Pancreas (tissue), 10 donors: ENCODE data around the gene KRTAP10-12. TPM values are rescaled to one million over a fixed set of nuclear protein-coding genes. Genes with fewer than 3 reads are reported as not detected.
A peak's percentile ranks its signal among the peaks of the same experiment; 100 is the strongest.

Experiments used
- ATAC-seq, 4 donors: fragments of 200-7000 bp; cut with Tn5 transposase; one replicate each; pipeline versions ENCODE4 v1.8.0 to v1.9.1; 2020; ENCODE audit warnings: mild to moderate bottlenecking in 4 of 4, moderate library complexity in 4 of 4
- DNase-seq, 6 donors: peaks; one replicate each; pipeline ENCODE4 v3.0.0-alpha.2; 2020
- FAIRE-seq: peaks from 2 replicates; lab custom pipeline; 2012; peaks lifted over from hg19 to GRCh38; lab: Jason Lieb, UNC
- H3K27ac ChIP-seq, 4 donors: fragments of 200-600 bp; sonication (generic); 1 replicate in 3 of 4; 2 replicates in 1 of 4; pipeline versions ENCODE4 v1.5.0 to v1.8.0; 2020
- H3K27me3 ChIP-seq, 4 donors: fragments of 200-600 bp; one replicate each; pipeline ENCODE4 v1.8.0; 2021
- H3K36me3 ChIP-seq, 3 donors: fragments of 200-600 bp; sonication (generic) in 1 of 3; one replicate each; pipeline versions ENCODE4 v1.5.0 to v1.8.0; 2020 to 2021
- H3K4me1 ChIP-seq, 3 donors: fragments of 200-600 bp; one replicate each; pipeline ENCODE4 v1.8.0; 2021
- H3K4me3 ChIP-seq, 4 donors: fragments of 200-600 bp; sonication (generic) in 2 of 4; one replicate each; pipeline versions ENCODE4 v1.5.0 to v1.8.0; 2020 to 2021
- H3K9me3 ChIP-seq, 4 donors: fragments of 200-600 bp; one replicate each; pipeline ENCODE4 v1.8.0; 2021
- WGBS, 2 donors: extraction: QIAGEN DNeasy Blood & Tissue Kit; methylation state at CpG; one replicate each; pipeline ENCODE4 v1.1.7; 2013; 5-methylcytosine and 5-hydroxymethylcytosine counted together
- intact Hi-C, 3 donors: fragments of 100-400 bp; cut with DNase I; formaldehyde crosslinking; loops; one replicate each; pipeline versions ENCODE4 v1.11.1 to v1.14.2; 2022
- polyA plus RNA-seq, 2 donors: library from polyadenylated mRNA; stranded (reverse); fragments of 200-250 nt; gene quantifications; one replicate each; pipeline ENCODE4 v1.2.3, GENCODE V29; 2013
- total RNA-seq, 6 donors: library from RNA; stranded (reverse); fragmentation: NEBNext Ultra II Directional in 4 of 6; extraction: Animal tissue kit (Norgen Biotek cat#: 25700) in 4 of 6; gene quantifications; one replicate each; pipeline versions ENCODE4 v1.2.1 to v1.2.4, GENCODE V29; 2021 to 2023
- TF ChIP-seq, protein P1 (sequence below), 4 donors: fragments of 200-600 bp; sonication (generic) in 3 of 4; IDR thresholded peaks; one replicate each; pipeline versions ENCODE4 v1.5.0 to v1.8.0; 2021; ENCODE audit warnings: antibody characterized with exemption in 4 of 4
- donor health status: healthy with polysubstance abuse.
- donor health status: DM: no; HTN: no; CAD: no; lungs with moderate emphysema.
- donor health status: DM: no; HTN: no; CAD: no.
- donor health status: control.
- donor health status: control.
- donor health status: Bipolar disorder and iron deficiency.
- donor health status: DM: yes; HTN: yes; CAD: no.
- donor health status: DM: no; HTN: no; CAD: no.
- donor health status: DM: no; HTN: no; CAD: no.
- donor health status: DM: yes; HTN: yes; CAD: no.

KRTAP10-12 gene
- total and polyA plus RNA-seq, 8 donors = not detected

DNA sequence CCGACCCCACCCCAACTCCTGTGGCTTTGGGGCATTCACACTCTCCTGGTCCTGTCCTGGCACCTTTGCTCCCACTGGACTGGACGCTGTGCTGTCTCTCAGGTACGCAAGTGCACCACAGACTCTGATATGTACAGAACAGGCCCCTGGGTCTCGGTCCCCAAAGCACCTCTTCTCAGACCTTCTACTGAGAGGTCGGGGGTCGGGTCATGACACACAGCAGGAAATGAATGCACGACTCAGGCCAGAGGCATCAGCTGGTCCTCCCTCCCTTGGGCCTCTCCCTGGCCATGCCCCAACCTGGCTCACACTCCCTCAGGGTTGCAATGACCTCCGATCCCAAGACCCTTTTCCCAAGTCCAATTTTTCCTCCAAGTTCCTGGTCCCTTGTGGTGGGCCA, 1.8 kb upstream of the KRTAP10-12 start:
- Histone ChIP-seq H3K4me1 (no peaks in the 10 kb centered on the region), H3K4me3 (no peak overlapping the region), H3K27me3 (peaks cover 0 to 11% (median 0%) of the 10 kb centered on the region in 4 donors), H3K27ac (no peak overlapping the region), H3K9me3 (no peaks in the 10 kb centered on the region), H3K36me3 (no peaks in the 10 kb centered on the region)
- intact Hi-C loops = no loop called here
- TF ChIP-seq, protein P1, sequence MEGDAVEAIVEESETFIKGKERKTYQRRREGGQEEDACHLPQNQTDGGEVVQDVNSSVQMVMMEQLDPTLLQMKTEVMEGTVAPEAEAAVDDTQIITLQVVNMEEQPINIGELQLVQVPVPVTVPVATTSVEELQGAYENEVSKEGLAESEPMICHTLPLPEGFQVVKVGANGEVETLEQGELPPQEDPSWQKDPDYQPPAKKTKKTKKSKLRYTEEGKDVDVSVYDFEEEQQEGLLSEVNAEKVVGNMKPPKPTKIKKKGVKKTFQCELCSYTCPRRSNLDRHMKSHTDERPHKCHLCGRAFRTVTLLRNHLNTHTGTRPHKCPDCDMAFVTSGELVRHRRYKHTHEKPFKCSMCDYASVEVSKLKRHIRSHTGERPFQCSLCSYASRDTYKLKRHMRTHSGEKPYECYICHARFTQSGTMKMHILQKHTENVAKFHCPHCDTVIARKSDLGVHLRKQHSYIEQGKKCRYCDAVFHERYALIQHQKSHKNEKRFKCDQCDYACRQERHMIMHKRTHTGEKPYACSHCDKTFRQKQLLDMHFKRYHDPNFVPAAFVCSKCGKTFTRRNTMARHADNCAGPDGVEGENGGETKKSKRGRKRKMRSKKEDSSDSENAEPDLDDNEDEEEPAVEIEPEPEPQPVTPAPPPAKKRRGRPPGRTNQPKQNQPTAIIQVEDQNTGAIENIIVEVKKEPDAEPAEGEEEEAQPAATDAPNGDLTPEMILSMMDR (IDR thresholded peaks at IDR 0.05) = no peak
- ATAC-seq (no peak), FAIRE-seq (no peak), DNase-seq (no peak)
- 47 to 56% methylated on average over 8 of the region's 8 CpGs for WGBS, 2 donors

- TF ChIP-seq, protein P1 (IDR thresholded peaks at IDR 0.05) = no peak
- Histone ChIP-seq H3K4me3 (no peak overlapping the region), H3K27ac (no peak overlapping the region), H3K36me3 (no peaks in the 10 kb centered on the region), H3K9me3 (no peaks in the 10 kb centered on the region), H3K27me3 (peaks cover 0 to 11% (median 0%) of the 10 kb centered on the region in 4 donors), H3K4me1 (no peaks in the 10 kb centered on the region)
- no peak for ATAC-seq
- intact Hi-C loops = no loop called here
- no peak for FAIRE-seq
- no peak for DNase-seq
- WGBS, 2 donors = 63 to 75% methylated on average over 8 of the region's 8 CpGs
Observed at GRCh38 chr21:44695641-44696040, 1.3 kb upstream of the KRTAP10-12 start.

GRCh38 chr21:44696572-44696971, 400 bp upstream of the KRTAP10-12 start:
- Histone ChIP-seq H3K27ac (no peak overlapping the region), H3K9me3 (no peaks in the 10 kb centered on the region), H3K4me1 (no peaks in the 10 kb centered on the region), H3K4me3 (no peak overlapping the region), H3K36me3 (no peaks in the 10 kb centered on the region), H3K27me3 (peaks cover 0 to 11% (median 0%) of the 10 kb centered on the region in 4 donors)
- ATAC-seq = no peak
- TF ChIP-seq, protein P1 (IDR thresholded peaks at IDR 0.05) = no peak
- intact Hi-C loops = no loop called here
- DNase-seq = no peak
- 50 to 64% methylated on average over 10 of the region's 10 CpGs for WGBS, 2 donors
- no peak for FAIRE-seq

- WGBS, 2 donors = 29 to 41% methylated on average over 35 of the region's 35 CpGs
- Histone ChIP-seq H3K4me3 (no peak overlapping the region), H3K27me3 (peaks cover 0 to 7% (median 0%) of the 10 kb centered on the region in 4 donors), H3K4me1 (no peaks in the 10 kb centered on the region), H3K36me3 (no peaks in the 10 kb centered on the region), H3K27ac (no peak overlapping the region), H3K9me3 (no peaks in the 10 kb centered on the region)
- DNase-seq (peak in 1 of 6 donors; percentile 52), FAIRE-seq (no peak), ATAC-seq (no peak)
- TF ChIP-seq, protein P1 (IDR thresholded peaks at IDR 0.05) = no peak
- intact Hi-C loops = no loop called here
Observed at GRCh38 chr21:44697811-44698734, 1.1 kb downstream of the KRTAP10-12 start.
